Measurements from ENCODE around the gene CSTF2. TPM values are rescaled to one million over a fixed set of nuclear protein-coding genes. Genes with fewer than 3 reads are reported as not detected.

The CSTF2 gene
- total and polyA plus RNA-seq, 10 of the 15 experiments (the other 5 are each of a cell fraction or from before 2014, with no cell fraction given) = 7.7 to 66.6 (median 35.8) TPM

DNA sequence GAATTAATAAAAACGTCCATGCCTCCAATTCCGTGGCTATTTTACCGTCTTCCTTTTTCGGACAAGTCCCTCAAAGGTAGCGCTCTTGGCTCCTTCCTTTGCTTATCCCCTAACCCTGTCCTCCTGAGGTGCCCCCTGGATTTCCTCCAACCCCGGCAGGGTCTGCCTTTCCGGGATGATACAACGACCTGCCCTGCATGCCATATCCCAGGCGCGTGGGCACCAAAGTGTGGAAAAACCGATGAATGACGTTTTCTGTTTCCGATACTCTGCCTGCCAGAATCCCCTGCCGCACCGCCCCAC, 706 bp upstream of the CSTF2 start:
- Histone ChIP-seq H3K4me1 (ENCODE audit: control insufficient read depth, insufficient read depth, low read length) (no peaks in the 10 kb centered on the region), H3K9me3 (replicated peaks; ENCODE audit: control insufficient read depth, insufficient read depth, low read length) (no peaks in the 10 kb centered on the region; the same call in 2 of the 3 replicates), H3K9ac (ENCODE audit: control insufficient read depth, insufficient read depth, low read length) (peak overlapping the region; percentile 48), H4K20me1 (ENCODE audit: control insufficient read depth, insufficient read depth) (no peaks in the 10 kb centered on the region), H2AFZ (ENCODE audit: control insufficient read depth, low read depth, low read length) (peak overlapping the region; percentile 93), H3K79me2 (ENCODE audit: control insufficient read depth, insufficient read depth, low read length) (peaks cover 10% of the 10 kb centered on the region), H3K27me3 (replicated peaks in 1 of 2; ENCODE audit: control insufficient read depth in 2 of 2, insufficient read depth in 2 of 2, low read length in 1 of 2) (no peaks in the 10 kb centered on the region; a peak in 2 of 4 replicates), H3K4me3 (peak overlapping the region; percentile 52; the same call in 1 of the 2 replicates), H3K27ac (ENCODE audit: control insufficient read depth, insufficient read depth) (peak overlapping the region; percentile 39; the same call in 1 of the 2 replicates), H3K4me2 (ENCODE audit: control insufficient read depth, insufficient read depth) (peak overlapping the region; percentile 80), H3K36me3 (ENCODE audit: control insufficient read depth in 2 of 2, insufficient read depth in 2 of 2, low read length in 1 of 2) (no peaks in the 10 kb centered on the region; a peak in 3 of 4 replicates)
- ChIA-PET POLR2A (no interaction called here), RAD21 (ENCODE audit: unreplicated experiment) (no interaction called here), CTCF (no interaction called here), SMC1A (ENCODE audit: uncharacterized antibody, unreplicated experiment) (no interaction called here)
- in situ Hi-C loops (cut with MboI) (no loop called here), intact Hi-C loops (cut with micrococcal nuclease; ENCODE audit: unreplicated experiment) (no loop called here)
- TF ChIP-seq, protein P1, sequence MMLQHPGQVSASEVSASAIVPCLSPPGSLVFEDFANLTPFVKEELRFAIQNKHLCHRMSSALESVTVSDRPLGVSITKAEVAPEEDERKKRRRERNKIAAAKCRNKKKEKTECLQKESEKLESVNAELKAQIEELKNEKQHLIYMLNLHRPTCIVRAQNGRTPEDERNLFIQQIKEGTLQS (IDR thresholded peaks at IDR 0.05; ENCODE audit: borderline replicate concordance, extremely low read depth, low read depth, low read length) = no peak
- no peak for TF ChIP-seq CTCF (IDR thresholded peaks at IDR 0.05 in 2 of 3, conservative IDR thresholded peaks at IDR 0.05 in 1 of 3; ENCODE audit: control insufficient read depth in 2 of 3, extremely low read depth in 1 of 3, insufficient read depth in 1 of 3, low read depth in 3 of 3, low read length in 3 of 3)
- TF ChIP-seq RB1 (IDR thresholded peaks at IDR 0.05; ENCODE audit: borderline replicate concordance) = no peak
- no peak for TF ChIP-seq EED (IDR thresholded peaks at IDR 0.05; ENCODE audit: low read depth)
- TF ChIP-seq BRCA1 (IDR thresholded peaks at IDR 0.05; ENCODE audit: low read depth, low read length) = no peak
- TF ChIP-seq RAD21 (IDR thresholded peaks at IDR 0.05; ENCODE audit: insufficient read depth, low read depth, low read length) = no peak
- TF ChIP-seq CBFB (IDR thresholded peaks at IDR 0.05; ENCODE audit: low read depth) = no peak
- TF ChIP-seq ZNF384 (IDR thresholded peaks at IDR 0.05; ENCODE audit: borderline replicate concordance, low read depth, low read length) = no peak
- no peak for TF ChIP-seq ESRRA (IDR thresholded peaks at IDR 0.05; ENCODE audit: low read length)
- TF ChIP-seq GATAD2B (conservative IDR thresholded peaks at IDR 0.05; ENCODE audit: low read depth) = no peak
- no peak for TF ChIP-seq KLF5 (IDR thresholded peaks at IDR 0.05; ENCODE audit: partially characterized antibody)
- no peak for TF ChIP-seq TBL1XR1 (IDR thresholded peaks at IDR 0.05; ENCODE audit: low read depth, low read length)
- BruUV-seq (replicated peaks) = no TSS peak
- ATAC-seq (no peak), FAIRE-seq (no peak), DNase-seq (ENCODE audit: low read depth, low spot score) (no peak)
- 37% methylated on average over 14 of the region's 15 CpGs for WGBS (ENCODE audit: insufficient coverage, insufficient replicate concordance, low lambda C conversion rate, missing lambda C conversion rate)
